Cardiac septum (tissue), 1 donor: ENCODE data around the gene ZBTB40. TPM values are rescaled to one million over a fixed set of nuclear protein-coding genes. Genes with fewer than 3 reads are reported as not detected.

Source experiments
- DNase-seq: peaks from one replicate; pipeline ENCODE4 v3.0.0-alpha.2; 2020; ENCODE audit warnings: low spot score
- intact Hi-C: fragments of 100-400 bp; cut with DNase I; formaldehyde crosslinking; loops from one replicate; pipeline ENCODE4 v1.14.0; 2022
- total RNA-seq: library from RNA; stranded (reverse); fragmentation: NEBNext Ultra II Directional; extraction: Animal tissue kit (Norgen Biotek cat#: 25700); gene quantifications from one replicate; pipeline ENCODE4 v1.2.1, GENCODE V29; 2021
- donor health status: DM: no; HTN: no; CAD: no.

ZBTB40 gene
- total RNA-seq, 1 donor from 2014 or later: 12.9 TPM

GRCh38 chr1:22494943-22495579 lies 43.4 kb downstream of the ZBTB40 start:
- DNase-seq: no peak
- intact Hi-C loops: loop anchor here (5.0 kb wide), 1 partner anchor 38 kb away; no protein-coding TSS in a partner anchor

GRCh38 chr1:22496536-22497160 lies 45.0 kb downstream of the ZBTB40 start:
- intact Hi-C loops: loop anchor here (5.0 kb wide), 1 partner anchor 39 kb away; no protein-coding TSS in a partner anchor

GRCh38 chr1:22498463-22498862 lies 46.8 kb downstream of the ZBTB40 start:
- intact Hi-C loops: loop anchor here (5.0 kb wide), 1 partner anchor 41 kb away; no protein-coding TSS in a partner anchor
- DNase-seq: no peak

More at GRCh38 chr1:22496536-22497160, 45.0 kb downstream of the ZBTB40 start:
- DNase-seq: no peak

- no peak for DNase-seq
Observed at GRCh38 chr1:22500058-22500457, 48.4 kb downstream of the ZBTB40 start.

GRCh38 chr1:22500471-22500870 lies 48.8 kb downstream of the ZBTB40 start:
- DNase-seq: no peak
- intact Hi-C loops: loop anchor here (5.0 kb wide), 1 partner anchor 78 kb away; no protein-coding TSS in a partner anchor

More at GRCh38 chr1:22500058-22500457, 48.4 kb downstream of the ZBTB40 start:
- intact Hi-C loops: loop anchor here (5.0 kb wide), 1 partner anchor 78 kb away; no protein-coding TSS in a partner anchor

GRCh38 chr1:22502202-22502601 lies 50.6 kb downstream of the ZBTB40 start:
- no peak for DNase-seq
- intact Hi-C loops: loop anchor here (5.0 kb wide), 1 partner anchor 80 kb away; no protein-coding TSS in a partner anchor

- intact Hi-C loops: loop anchor here (5.0 kb wide), 1 partner anchor 82 kb away; no protein-coding TSS in a partner anchor
- no peak for DNase-seq
Observed at GRCh38 chr1:22503721-22504410, 52.2 kb downstream of the ZBTB40 start.

GRCh38 chr1:22506130-22506692 lies 54.6 kb downstream of the ZBTB40 start:
- intact Hi-C loops: no loop called here
- no peak for DNase-seq

- intact Hi-C loops: no loop called here
- DNase-seq: no peak
Observed at GRCh38 chr1:22507587-22507986, 55.9 kb downstream of the ZBTB40 start.

- DNase-seq: no peak
- intact Hi-C loops: no loop called here
Observed at GRCh38 chr1:22508329-22508728, 56.7 kb downstream of the ZBTB40 start.

- no peak for DNase-seq
- intact Hi-C loops: no loop called here
Observed at GRCh38 chr1:22508991-22509390, 57.3 kb downstream of the ZBTB40 start.

- intact Hi-C loops: no loop called here
- DNase-seq: no peak
Observed at GRCh38 chr1:22509815-22510214, 58.2 kb downstream of the ZBTB40 start.

GRCh38 chr1:22512873-22513272 lies 61.2 kb downstream of the ZBTB40 start:
- no peak for DNase-seq
- intact Hi-C loops: no loop called here

- intact Hi-C loops: no loop called here
- no peak for DNase-seq
Observed at GRCh38 chr1:22516906-22517571, 65.4 kb downstream of the ZBTB40 start.

GRCh38 chr1:22517956-22518355 lies 66.3 kb downstream of the ZBTB40 start:
- intact Hi-C loops: no loop called here

GRCh38 chr1:22518379-22518778 lies 66.7 kb downstream of the ZBTB40 start:
- intact Hi-C loops: no loop called here
- DNase-seq: no peak

More at GRCh38 chr1:22517956-22518355, 66.3 kb downstream of the ZBTB40 start:
- no peak for DNase-seq

GRCh38 chr1:22520871-22521270 lies 69.2 kb downstream of the ZBTB40 start:
- intact Hi-C loops: no loop called here

GRCh38 chr1:22521692-22522091 lies 70.0 kb downstream of the ZBTB40 start:
- intact Hi-C loops: no loop called here
- no peak for DNase-seq

More at GRCh38 chr1:22520871-22521270, 69.2 kb downstream of the ZBTB40 start:
- DNase-seq: no peak

GRCh38 chr1:22522221-22522743 lies 70.6 kb downstream of the ZBTB40 start:
- DNase-seq: no peak
- intact Hi-C loops: no loop called here
